ENCODE measurements around the gene ETS2. TPM values are rescaled to one million over a fixed set of nuclear protein-coding genes. Genes with fewer than 3 reads are reported as not detected.

ETS2 gene
- total and polyA plus RNA-seq, 2 of the 4 experiments (the other 2 are of a cell fraction), result 21.3 to 21.7 TPM

GRCh38 chr21:38785483-38785882 lies 20.2 kb upstream of the ETS2 start:
- Histone ChIP-seq H2AFZ (replicated peaks; ENCODE audit: low read length, poor library complexity) (no peak overlapping the region), H3K36me3 (ENCODE audit: control insufficient read depth, insufficient read depth, low read length) (no peaks in the 10 kb centered on the region), H2BK20ac (ENCODE audit: low read depth, low read length) (no peak overlapping the region), H3K4me2 (ENCODE audit: low read depth, low read length) (no peak overlapping the region), H3K4ac (ENCODE audit: low read depth, low read length) (no peak overlapping the region), H3K56ac (ENCODE audit: extremely low read depth, insufficient read depth, low read length) (no peak overlapping the region), H4K20me1 (ENCODE audit: insufficient read depth, low read length) (no peaks in the 10 kb centered on the region), H2BK5ac (ENCODE audit: low read depth, low read length, poor library complexity, severe bottlenecking) (no peak overlapping the region), H3K79me1 (ENCODE audit: low read depth in 1 of 2, low read length in 2 of 2) (no peaks in the 10 kb centered on the region), H2BK15ac (ENCODE audit: low read depth, low read length) (no peak overlapping the region), H3K27me3 (ENCODE audit: control insufficient read depth, insufficient read depth, low read length) (no peaks in the 10 kb centered on the region), H3K27ac (ENCODE audit: insufficient read depth, low read length) (no peak overlapping the region), H3K9me3 (ENCODE audit: control insufficient read depth, insufficient read depth, low read length) (peaks cover 15% of the 10 kb centered on the region), H2AK5ac (ENCODE audit: low read depth, low read length) (no peak overlapping the region), H3K4me1 (ENCODE audit: control insufficient read depth, insufficient read depth, low read length) (no peaks in the 10 kb centered on the region), H3K18ac (ENCODE audit: low read depth, low read length) (no peak overlapping the region), H4K5ac (ENCODE audit: low read depth, low read length) (no peak overlapping the region), H4K91ac (ENCODE audit: insufficient read depth, low read depth, low read length) (no peak overlapping the region), H3K9ac (ENCODE audit: low read depth, low read length) (no peak overlapping the region), H3K23ac (ENCODE audit: low read depth, low read length) (no peak overlapping the region), H4K8ac (ENCODE audit: low read depth in 2 of 2, low read length in 2 of 2) (no peak overlapping the region), H3K14ac (replicated peaks; ENCODE audit: low read depth, low read length) (no peak overlapping the region), H3K9me1 (ENCODE audit: insufficient read depth, low read length) (0 out of 2 replicates have a peak, but pooled peaks cover 6% of the 10 kb centered on the region), H2AK9ac (replicated peaks; ENCODE audit: low read depth, low read length, poor library complexity) (no peak overlapping the region), H3K4me3 (ENCODE audit: insufficient read depth, low read depth, low read length) (no peak overlapping the region), H2BK120ac (ENCODE audit: low read depth, low read length) (no peak overlapping the region)
- no CpG with 5 or more reads among the region's 1 CpG for WGBS, 2 experiments (ENCODE audit: extremely low coverage in 2 of 2, insufficient read length in 1 of 2)
- ChIA-PET CTCF (no interaction called here), POLR2A (ENCODE audit: unreplicated experiment) (no interaction called here)
- dilution Hi-C loops (cut with HindIII; ENCODE audit: low sequenced_read_pairs, unreplicated experiment) (no loop called here), in situ Hi-C loops (cut with MboI; ENCODE audit: low sequenced_read_pairs) (no loop called here), intact Hi-C loops (cut with micrococcal nuclease) (no loop called here)
- BruUV-seq (replicated peaks), result no TSS peak
- DNase-seq (no peak), ATAC-seq (ENCODE audit: low read depth) (no peak)
- TF ChIP-seq CEBPB (IDR thresholded peaks at IDR 0.05; ENCODE audit: low read depth, low read length) (no peak), USF2 (IDR thresholded peaks at IDR 0.05; ENCODE audit: low read depth, low read length) (no peak), SMC3 (IDR thresholded peaks at IDR 0.05; ENCODE audit: low read depth, low read length) (no peak), CTCF (conservative IDR thresholded peaks at IDR 0.05; ENCODE audit: low read depth, low read length) (no peak), RCOR1 (IDR thresholded peaks at IDR 0.05; ENCODE audit: insufficient replicate concordance, low read length) (no peak), CHD1 (IDR thresholded peaks at IDR 0.05; ENCODE audit: low read depth, low read length) (no peak), MAZ (IDR thresholded peaks at IDR 0.05; ENCODE audit: borderline replicate concordance, low read depth, low read length) (no peak), NFE2L2 (IDR thresholded peaks at IDR 0.05; ENCODE audit: low read depth, low read length) (no peak), FOS (IDR thresholded peaks at IDR 0.05; ENCODE audit: low read depth, low read length) (no peak), RFX5 (IDR thresholded peaks at IDR 0.05; ENCODE audit: low read depth, low read length) (no peak), BHLHE40 (IDR thresholded peaks at IDR 0.05; ENCODE audit: low read depth, low read length) (no peak), MXI1 (IDR thresholded peaks at IDR 0.05; ENCODE audit: borderline replicate concordance, low read depth, low read length) (no peak), POLR2A (IDR thresholded peaks at IDR 0.05; ENCODE audit: low read depth, low read length) (no peak), RAD21 (IDR thresholded peaks at IDR 0.05; ENCODE audit: low read length) (no peak), MAFK (IDR thresholded peaks at IDR 0.05; ENCODE audit: low read depth, low read length) (no peak)
- TF ChIP-seq, protein P1, sequence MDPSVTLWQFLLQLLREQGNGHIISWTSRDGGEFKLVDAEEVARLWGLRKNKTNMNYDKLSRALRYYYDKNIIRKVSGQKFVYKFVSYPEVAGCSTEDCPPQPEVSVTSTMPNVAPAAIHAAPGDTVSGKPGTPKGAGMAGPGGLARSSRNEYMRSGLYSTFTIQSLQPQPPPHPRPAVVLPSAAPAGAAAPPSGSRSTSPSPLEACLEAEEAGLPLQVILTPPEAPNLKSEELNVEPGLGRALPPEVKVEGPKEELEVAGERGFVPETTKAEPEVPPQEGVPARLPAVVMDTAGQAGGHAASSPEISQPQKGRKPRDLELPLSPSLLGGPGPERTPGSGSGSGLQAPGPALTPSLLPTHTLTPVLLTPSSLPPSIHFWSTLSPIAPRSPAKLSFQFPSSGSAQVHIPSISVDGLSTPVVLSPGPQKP (IDR thresholded peaks at IDR 0.05; ENCODE audit: borderline replicate concordance, low read depth, low read length), result no peak

Measured in IMR-90 (cell line).